B cell (primary cell): ENCODE results near the gene LGR5.

ENCODE experiments used
- CTCF ChIP-seq: fragments of 200-600 bp; IDR thresholded peaks from one replicate; pipeline ENCODE4 v1.8.0; 2022; ENCODE audit warnings: antibody characterized with exemption, mild to moderate bottlenecking
- EZH2 ChIP-seq: IDR thresholded peaks from 2 replicates; pipeline ENCODE4 v1.6.1; 2012; ENCODE audit warnings: borderline replicate concordance, low read depth, mild to moderate bottlenecking, moderate library complexity, low read length; ENCODE audit not compliant: insufficient read depth, poor library complexity, severe bottlenecking

- TF ChIP-seq CTCF = no peak
- no peak for TF ChIP-seq EZH2
Observed at GRCh38 chr12:71581206-71581605, 141.6 kb downstream of the LGR5 start.
